ENCODE data around the gene TMEM151B. TPM values are rescaled to one million over a fixed set of nuclear protein-coding genes. Genes with fewer than 3 reads are reported as not detected.

TMEM151B gene
- total RNA-seq, 1 donor from 2014 or later: 0.05 TPM

DNA sequence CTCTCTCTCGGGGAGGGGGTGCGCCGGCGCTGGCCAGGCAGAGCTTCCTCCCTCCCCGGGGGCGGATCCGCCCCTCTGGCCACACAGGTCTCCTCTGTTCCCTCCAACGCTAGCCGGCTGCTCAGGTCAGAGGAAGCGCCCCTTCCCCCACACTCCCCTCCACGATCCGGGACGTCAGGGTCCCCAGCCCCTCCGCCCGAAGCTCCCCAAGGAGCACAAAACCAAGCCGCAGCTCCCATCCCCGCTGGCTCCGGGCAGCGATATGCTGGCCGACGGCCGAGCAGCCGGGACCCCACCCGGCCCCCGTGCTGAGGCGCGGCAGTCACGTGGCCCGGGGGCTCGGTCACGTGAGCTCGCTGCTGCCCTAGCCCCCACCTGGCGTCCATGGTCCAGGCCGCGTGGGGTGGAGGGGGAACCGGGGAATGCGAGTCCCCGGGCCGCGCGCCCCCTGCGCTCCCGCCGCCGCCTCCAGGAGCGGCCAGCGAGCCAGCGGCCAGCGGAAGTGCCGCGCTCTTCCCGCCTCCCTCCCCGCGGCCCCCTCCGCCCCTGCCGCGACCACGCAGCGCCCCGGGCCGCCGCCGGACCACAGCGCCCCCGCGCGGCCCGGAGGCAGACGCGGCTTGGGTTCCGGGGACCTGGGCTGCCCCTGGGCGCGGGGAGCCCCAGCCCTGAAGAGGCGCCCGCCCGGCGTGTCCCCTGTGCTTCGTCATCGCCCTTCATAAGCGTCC lies 13.1 kb upstream of the TMEM151B start, which contains the start of gene SLC35B2:
SLC35B2 (minus strand) TSS at position 504 of the 728 bp plus-strand sequence; CDS start at position 386, 118 bp downstream.
- Mint-ChIP-seq H3K4me1 (ENCODE audit: low read depth) (peaks cover 45% of the 10 kb centered on the region), H3K36me3 (ENCODE audit: low read depth) (peaks cover 24% of the 10 kb centered on the region), H3K27me3 (ENCODE audit: low read depth) (no peaks in the 10 kb centered on the region), H3K9me3 (ENCODE audit: low read depth) (no peaks in the 10 kb centered on the region), H3K27ac (ENCODE audit: unreplicated experiment) (peak within 1 kb of the TSS; percentile 91), H3K4me3 (ENCODE audit: unreplicated experiment) (peak within 1 kb of the TSS; percentile 87)
- DNase-seq (ENCODE audit: low spot score): peak; percentile 94
- TF ChIP-seq, protein P1, sequence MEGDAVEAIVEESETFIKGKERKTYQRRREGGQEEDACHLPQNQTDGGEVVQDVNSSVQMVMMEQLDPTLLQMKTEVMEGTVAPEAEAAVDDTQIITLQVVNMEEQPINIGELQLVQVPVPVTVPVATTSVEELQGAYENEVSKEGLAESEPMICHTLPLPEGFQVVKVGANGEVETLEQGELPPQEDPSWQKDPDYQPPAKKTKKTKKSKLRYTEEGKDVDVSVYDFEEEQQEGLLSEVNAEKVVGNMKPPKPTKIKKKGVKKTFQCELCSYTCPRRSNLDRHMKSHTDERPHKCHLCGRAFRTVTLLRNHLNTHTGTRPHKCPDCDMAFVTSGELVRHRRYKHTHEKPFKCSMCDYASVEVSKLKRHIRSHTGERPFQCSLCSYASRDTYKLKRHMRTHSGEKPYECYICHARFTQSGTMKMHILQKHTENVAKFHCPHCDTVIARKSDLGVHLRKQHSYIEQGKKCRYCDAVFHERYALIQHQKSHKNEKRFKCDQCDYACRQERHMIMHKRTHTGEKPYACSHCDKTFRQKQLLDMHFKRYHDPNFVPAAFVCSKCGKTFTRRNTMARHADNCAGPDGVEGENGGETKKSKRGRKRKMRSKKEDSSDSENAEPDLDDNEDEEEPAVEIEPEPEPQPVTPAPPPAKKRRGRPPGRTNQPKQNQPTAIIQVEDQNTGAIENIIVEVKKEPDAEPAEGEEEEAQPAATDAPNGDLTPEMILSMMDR (IDR thresholded peaks at IDR 0.05): peak; percentile 86

DNA sequence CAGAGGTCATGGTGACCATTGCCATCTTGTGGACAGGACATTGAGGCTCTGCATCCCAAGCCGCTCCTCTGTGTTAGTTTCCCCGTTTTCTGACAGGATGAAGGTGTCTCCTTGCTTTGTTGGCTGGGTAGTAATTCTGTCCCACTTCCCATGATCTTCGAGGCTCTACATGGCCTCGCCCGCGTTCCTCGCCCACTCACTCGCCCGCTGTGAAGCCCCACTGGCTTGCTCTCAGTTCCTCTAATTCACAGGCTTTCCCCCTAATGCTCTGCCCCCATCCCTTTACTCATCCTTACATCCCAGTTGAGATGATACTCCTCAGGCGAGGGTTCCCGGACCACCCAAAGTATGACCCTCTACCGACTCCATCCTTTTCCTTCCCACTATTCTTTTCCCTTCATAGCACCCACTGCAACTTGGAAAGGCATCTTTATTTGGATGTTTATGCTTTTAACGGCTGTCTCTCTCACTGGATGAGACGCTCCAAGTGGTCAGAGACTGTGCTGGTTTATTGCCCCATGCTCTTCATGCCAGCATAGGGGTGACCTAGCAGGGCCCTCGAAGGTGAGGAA lies 12.4 kb upstream of the TMEM151B start:
- Mint-ChIP-seq H3K36me3 (ENCODE audit: low read depth) (peaks cover 21% of the 10 kb centered on the region), H3K4me3 (ENCODE audit: unreplicated experiment) (peak overlapping the region; percentile 66), H3K27ac (ENCODE audit: unreplicated experiment) (peak overlapping the region; percentile 89), H3K9me3 (ENCODE audit: low read depth) (no peaks in the 10 kb centered on the region), H3K27me3 (ENCODE audit: low read depth) (no peaks in the 10 kb centered on the region), H3K4me1 (ENCODE audit: low read depth) (peaks cover 46% of the 10 kb centered on the region)
- TF ChIP-seq, protein P1 (IDR thresholded peaks at IDR 0.05): peak; percentile 26
- no peak for DNase-seq (ENCODE audit: low spot score)

DNA sequence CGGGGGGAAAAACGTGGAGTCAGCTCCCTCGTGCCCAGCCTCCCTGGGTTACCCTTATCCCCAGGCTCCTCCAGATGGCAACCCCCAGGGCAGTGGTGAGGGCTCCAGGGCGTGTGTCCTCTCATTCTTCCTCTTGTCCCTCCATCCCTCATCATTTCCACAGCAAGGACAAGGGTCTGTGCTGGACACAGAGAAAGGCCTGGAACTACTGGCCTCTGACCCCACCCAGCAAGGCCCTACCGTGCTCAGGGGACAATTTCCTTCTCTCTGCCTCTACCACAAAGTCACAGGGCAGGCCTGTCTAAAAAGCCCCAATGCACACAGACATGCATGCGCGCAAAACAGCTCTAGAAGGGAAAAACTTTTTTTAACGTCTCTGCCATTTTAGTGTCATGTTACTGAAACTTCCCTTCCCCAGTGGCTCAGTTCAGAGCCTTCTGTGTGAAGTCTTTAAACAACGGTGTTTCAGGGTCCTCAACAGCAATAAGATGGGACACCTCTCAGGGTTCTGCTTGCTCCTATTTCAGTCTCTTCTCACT lies 11.9 kb upstream of the TMEM151B start:
- H3K4me3 Mint-ChIP-seq (ENCODE audit: unreplicated experiment): peak overlapping the region; percentile 25
- H3K4me1 Mint-ChIP-seq (ENCODE audit: low read depth): peaks cover 46% of the 10 kb centered on the region
- H3K27me3 Mint-ChIP-seq (ENCODE audit: low read depth): no peaks in the 10 kb centered on the region
- peak; percentile 68 for DNase-seq (ENCODE audit: low spot score)
- peaks cover 17% of the 10 kb centered on the region for H3K36me3 Mint-ChIP-seq (ENCODE audit: low read depth)
- H3K27ac Mint-ChIP-seq (ENCODE audit: unreplicated experiment): peak overlapping the region; percentile 89
- TF ChIP-seq, protein P1 (IDR thresholded peaks at IDR 0.05): no peak
- H3K9me3 Mint-ChIP-seq (ENCODE audit: low read depth): no peaks in the 10 kb centered on the region

DNA sequence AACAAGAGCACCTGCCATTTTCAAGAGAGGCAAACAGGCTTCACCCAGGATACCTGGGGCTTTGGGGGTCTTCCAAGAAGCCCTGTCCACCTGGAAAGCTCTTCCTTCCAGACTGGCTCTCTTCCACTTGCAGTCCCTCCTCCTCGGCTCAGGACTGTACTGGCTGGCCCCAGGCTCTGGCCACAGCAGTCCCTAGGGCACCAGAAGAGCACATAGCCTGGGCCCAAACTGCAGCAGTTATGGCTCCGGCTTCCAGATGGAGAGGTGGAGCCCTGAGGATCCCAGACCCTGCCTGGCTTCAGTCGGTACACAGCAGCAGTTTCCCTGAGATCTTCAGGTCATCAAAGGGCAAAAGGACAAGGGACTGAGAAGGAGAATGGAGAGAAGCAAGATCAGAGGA lies 11.3 kb upstream of the TMEM151B start:
- Mint-ChIP-seq H3K27ac (ENCODE audit: unreplicated experiment) (peak overlapping the region; percentile 83), H3K9me3 (ENCODE audit: low read depth) (no peaks in the 10 kb centered on the region), H3K4me1 (ENCODE audit: low read depth) (peaks cover 47% of the 10 kb centered on the region), H3K36me3 (ENCODE audit: low read depth) (peaks cover 12% of the 10 kb centered on the region), H3K27me3 (ENCODE audit: low read depth) (no peaks in the 10 kb centered on the region), H3K4me3 (ENCODE audit: unreplicated experiment) (no peak overlapping the region)
- TF ChIP-seq, protein P1 (IDR thresholded peaks at IDR 0.05): no peak
- peak; percentile 58 for DNase-seq (ENCODE audit: low spot score)

DNA sequence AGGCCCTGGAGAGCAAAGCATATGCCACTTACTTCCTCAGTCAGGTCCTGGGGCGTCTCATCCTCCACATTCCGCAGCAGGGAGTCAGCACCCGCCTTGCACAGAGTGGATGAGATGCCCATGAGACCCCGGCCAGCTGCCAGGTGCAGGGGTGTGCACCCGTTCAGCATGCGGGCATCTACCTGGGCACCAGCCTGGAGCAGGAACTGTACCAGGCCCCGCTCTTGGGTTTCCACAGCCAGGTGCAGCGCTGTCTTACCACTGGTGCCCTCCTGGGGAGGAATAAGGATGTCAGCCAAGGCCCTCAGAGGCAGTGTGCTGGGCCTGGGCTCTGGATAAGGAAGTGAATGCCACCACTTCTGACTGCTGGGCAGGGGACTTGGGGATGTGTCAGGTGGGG lies 10.2 kb upstream of the TMEM151B start:
- Mint-ChIP-seq H3K36me3 (ENCODE audit: low read depth) (peaks cover 5% of the 10 kb centered on the region), H3K9me3 (ENCODE audit: low read depth) (no peaks in the 10 kb centered on the region), H3K4me1 (ENCODE audit: low read depth) (peaks cover 51% of the 10 kb centered on the region), H3K27ac (ENCODE audit: unreplicated experiment) (no peak overlapping the region), H3K4me3 (ENCODE audit: unreplicated experiment) (no peak overlapping the region), H3K27me3 (ENCODE audit: low read depth) (no peaks in the 10 kb centered on the region)
- TF ChIP-seq, protein P1 (IDR thresholded peaks at IDR 0.05): no peak
- DNase-seq (ENCODE audit: low spot score): peak; percentile 86

Measured in chondrocyte (in vitro differentiated cells).